GM21360 (cell line): Measurements from ENCODE around the gene SYNE2.

ENCODE experiments used
- ATAC-seq: cut with Tn5 transposase; IDR thresholded peaks from one replicate; pipeline ENCODE4 v1.9.1; 2021; ENCODE audit warnings: mild to moderate bottlenecking, moderate library complexity; ENCODE audit not compliant: unreplicated experiment

The SYNE2 gene

DNA sequence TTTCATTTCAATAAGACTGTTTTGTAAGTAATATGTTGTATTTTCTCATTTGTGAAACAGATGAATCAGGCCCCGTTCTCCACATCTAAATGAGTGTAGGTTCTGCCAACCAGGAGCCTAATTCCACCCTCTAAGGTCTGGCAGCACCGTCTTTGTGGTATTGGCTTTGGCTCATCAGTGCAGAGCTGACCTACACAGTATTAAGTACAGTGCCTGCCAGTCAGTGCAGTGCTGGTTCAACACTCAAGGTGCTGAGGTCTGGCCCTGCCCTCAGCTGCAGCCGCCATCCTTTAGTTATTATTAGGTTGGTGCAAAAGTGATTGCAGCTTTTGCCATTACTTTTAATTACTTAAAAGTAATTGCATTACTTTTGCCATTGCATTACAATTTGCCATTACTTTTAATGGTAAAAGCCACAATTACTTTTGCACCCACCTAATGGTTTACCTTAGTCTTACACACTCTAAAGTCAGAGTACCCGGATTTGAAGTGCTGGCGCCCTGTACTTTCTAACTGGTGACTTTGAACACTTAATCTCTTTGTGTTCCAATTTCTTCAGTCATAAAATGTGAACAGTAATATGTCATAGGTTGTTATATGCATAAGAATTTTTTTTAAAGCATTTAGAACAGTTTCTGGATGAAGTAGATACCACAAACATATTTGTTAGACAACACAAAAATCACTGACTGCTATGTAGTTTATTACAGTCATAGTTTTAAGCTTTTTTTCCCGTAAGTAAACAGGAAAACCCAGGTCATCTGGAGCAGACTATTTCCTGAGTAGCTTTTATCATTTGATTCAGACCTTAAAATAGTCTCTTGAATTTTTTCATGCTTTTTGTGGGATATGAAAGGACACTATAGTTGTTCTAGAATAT lies 99.5 kb downstream of the SYNE2 start:
- ATAC-seq, result no peak

DNA sequence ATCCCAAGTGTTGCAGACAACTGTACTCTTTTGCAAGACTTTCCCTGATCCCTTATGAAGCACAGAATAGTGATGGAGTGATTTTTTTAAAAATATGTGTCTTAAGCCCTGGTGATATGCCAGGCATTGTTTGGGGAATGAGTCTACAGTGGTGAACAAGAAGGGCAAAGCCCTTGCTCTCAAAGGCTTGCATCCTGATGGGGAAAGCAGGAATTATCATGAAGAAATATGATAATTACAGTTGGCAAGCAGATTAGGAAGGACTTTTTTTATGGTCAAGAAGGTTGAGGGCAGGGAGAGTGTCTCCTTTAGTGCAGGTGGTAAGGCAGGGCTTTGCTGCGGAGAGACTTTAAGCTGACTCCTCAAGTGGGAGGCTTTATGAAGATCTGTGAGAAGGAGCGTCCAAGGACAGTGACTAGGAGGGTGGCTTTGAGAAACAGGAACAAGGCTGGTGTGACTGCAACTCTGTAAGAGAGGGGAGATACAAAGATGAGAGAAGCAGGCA lies 100.2 kb downstream of the SYNE2 start:
- ATAC-seq, result no peak

DNA sequence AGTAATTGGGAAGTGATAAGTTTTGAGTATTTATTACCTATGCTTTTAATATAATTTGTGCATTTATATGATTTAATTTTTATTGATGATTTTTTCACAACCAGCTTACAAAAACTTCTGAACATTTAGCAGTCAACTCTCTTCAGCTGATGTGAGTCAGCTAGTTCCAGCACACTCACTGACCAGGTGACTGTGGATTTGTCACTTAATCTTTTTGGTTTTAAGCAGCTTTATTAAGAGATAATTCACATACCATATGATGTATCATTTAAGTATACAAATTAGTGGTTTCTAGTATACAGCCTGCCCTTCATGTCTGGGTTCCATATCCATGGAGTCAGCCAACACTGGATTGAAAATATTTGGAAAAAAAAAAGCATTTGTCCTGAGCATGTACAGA lies 103.5 kb downstream of the SYNE2 start:
- ATAC-seq, result no peak

DNA sequence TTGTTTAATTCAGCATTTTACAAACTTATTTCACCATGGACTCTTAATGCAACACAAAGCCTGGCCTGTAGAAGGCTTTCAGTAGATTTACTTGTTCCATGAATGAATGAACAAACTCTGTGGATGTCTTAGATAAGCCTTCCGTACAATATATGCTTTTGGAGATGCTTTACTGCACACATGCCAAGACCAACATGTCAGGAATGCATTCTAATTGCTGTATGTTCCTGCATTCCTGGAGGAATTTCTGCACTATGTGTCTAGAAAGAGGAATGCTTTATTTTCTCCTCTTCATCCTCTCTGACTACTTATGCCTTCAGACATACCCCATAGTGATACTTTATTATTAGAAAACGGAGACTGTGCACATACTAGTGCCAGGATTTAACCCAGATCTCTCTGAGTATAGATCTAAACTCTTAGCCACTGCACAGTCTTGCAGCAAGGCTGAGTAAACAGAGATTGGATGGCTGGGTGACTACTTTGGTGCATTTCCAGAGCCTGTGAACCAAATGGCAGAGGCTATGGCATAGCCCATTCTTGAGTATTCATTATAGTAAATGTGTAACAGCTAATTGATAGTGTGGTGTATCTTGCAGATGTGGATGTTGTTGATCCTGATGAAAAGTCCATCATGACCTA lies 108.2 kb downstream of the SYNE2 start:
- no peak for ATAC-seq

DNA sequence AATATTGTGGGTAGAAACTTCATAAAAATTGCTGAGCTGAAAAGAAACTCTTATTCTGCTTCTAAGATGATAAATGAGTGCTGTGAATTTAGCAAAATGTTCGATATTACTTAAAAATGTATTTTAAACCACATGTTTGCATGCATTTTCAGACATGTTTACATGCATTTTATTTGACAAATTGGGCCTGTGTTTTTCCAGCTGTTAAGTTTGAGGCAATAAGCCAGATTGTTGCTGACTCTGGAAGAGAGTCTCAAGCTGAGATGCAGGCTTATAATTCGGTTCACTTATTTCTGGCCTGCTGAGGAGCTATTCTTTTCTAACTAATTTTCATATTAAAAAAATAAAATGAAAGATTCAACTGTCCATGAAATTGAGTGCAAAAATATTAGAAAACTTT lies 110.1 kb downstream of the SYNE2 start:
- no peak for ATAC-seq

DNA sequence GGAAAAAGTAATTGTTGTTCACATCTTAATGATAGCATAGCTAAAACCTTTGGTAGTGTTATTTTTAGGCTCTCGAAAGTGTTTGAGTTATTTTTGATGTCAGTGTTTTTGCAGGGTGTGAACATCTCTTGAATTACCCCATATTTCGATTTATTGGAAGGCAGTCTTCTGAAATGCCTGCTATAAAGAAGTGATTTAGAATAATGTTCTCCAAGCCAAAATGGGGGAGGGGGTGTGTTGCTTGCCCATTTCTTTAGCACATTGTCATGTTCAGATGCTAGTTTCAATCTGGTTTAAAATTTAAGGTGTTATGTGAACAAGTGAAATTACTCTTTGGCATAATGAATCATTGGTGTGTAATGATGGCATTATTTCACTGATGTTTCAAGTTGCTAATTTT lies 110.6 kb downstream of the SYNE2 start:
- no peak for ATAC-seq

DNA sequence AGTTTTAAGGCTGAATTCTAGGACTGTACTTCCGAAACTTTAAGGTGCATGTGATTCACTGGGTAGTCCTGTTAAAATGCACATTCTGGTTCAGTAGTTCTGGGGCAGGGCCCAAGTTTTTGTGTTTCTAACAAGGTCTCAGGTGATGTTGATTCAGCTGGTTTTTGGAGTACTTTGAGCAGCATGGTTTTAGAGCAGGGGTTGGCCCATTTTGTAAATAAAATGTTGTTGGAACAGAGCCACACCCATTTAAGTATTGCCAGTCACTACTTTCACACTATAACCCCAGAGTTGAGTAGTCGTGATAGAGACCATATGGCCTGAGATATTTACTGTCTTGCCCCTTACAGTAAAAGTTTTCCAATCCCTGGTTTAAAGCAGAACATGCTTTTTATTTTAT lies 111.3 kb downstream of the SYNE2 start:
- ATAC-seq, result no peak

DNA sequence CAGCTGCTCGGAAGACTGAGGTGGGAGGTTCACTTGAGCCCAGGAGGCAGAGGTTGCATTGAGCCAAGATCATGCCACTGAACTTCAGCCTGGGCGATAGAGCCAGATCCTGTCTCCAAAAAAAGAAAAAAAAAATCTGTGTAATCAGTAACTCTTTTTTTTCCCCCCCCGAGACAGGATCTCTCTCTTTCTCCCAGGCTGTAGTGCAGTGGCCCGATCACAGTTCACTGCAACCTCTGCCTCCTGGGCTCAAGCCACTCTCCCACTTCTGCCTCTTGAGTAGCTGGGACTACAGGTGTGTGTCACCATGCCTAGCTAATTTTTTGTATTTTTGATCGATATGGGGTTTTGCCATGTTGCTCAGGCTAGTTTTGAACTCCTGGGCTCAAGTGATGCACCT lies 113.6 kb downstream of the SYNE2 start:
- ATAC-seq, result no peak

DNA sequence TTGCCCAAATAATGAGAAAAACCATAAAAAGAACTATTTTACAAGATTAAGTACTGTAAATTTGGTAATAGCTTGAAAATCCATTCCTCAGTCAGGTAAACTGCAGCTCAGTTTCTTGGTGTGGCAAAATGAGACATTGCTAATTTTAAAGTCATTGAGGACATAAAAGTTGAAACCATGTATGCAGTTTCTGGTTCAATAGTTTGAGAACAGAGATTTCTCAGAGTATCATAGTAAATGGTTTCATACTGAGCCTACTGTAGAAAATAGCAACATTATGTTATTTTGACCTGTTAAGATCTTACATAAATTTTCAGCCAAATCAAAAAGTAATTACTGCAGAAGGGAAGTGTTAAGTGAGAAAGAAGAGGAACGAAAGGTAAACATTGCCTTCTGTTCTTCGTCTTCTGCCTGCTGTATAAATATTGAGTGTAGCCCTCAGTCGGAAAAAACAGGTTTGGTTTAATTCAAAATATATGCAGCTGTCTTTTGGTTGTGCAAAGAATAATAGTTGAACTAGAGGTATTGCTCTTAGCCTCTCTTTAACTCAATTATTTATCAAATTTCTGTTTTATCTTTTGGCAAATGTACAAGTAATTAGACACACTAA lies 119.6 kb downstream of the SYNE2 start:
- no peak for ATAC-seq

DNA sequence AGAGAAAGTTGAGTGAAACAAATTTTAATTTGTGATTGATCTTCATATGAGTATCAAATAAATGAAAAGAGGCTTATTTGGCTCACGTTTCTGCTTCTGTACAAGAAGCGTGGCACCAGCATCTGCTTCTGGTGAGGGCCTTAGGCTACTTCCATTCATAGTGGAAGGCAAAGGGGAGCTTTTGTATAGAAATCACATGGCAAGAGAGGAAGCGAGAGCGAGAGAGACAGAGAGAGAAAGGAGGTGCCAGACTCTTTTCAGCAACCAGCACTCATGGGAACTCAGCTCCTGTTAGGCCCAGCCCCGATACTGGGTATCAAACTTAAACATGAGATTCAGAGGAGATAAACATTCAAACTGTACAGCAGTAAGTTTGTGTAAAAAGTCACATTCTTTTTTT lies 121.4 kb downstream of the SYNE2 start:
- ATAC-seq, result no peak

DNA sequence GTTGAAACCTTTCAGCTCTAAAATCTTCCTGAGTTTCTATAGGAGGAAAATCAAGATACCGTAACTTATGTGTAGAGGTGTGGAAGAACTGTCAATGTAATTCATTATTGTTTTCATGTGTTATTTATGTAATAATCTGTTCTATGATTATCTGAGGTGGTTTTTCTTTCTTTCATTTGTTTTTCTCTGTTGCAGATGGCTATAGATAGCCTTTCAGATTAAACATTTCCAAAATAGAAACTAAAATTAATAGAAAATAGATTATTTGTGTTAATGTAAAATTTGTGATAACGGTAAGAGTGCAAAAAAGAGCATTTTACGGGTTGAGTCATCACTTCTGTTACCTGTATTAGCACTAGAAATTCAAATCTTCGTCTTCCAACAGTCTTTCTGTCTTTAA lies 128.8 kb downstream of the SYNE2 start:
- ATAC-seq, result no peak

DNA sequence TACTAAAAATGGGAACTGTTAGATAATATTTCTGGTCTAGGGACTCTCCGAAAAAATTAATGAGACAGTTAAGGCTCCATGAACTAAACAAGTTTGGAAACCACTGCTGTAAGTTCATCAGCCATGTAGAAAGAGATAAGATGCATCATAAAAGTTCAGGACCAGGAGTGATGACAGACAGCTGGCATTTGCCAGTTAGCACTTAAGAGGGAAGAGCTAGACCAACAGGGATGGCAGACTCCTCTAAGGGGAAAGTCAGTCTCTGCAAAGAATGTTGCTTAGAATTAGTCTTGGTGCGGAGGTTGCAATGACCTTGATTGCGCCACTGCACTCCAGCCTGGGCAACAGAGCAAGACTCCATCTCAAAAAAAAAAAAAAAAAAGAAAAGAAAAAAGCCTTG lies 129.4 kb downstream of the SYNE2 start:
- no peak for ATAC-seq

DNA sequence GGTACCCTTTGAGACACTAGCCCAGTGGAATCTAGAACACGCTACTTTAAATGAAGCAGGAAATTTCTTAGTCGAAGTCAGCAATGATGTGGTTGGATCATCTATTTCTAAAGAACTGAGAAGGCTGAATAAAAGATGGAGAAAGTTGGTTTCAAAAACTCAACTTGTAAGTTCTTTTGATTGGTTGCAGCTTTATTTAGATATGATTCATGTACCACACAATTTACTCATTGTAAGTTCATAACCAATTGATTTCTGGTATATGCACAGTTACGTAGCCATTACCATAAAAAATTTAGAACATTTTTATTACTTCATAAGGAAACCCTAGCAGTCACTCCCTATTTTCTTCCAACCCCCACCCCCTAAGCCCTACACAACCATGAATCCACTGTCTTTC lies 129.8 kb downstream of the SYNE2 start:
- ATAC-seq, result no peak

DNA sequence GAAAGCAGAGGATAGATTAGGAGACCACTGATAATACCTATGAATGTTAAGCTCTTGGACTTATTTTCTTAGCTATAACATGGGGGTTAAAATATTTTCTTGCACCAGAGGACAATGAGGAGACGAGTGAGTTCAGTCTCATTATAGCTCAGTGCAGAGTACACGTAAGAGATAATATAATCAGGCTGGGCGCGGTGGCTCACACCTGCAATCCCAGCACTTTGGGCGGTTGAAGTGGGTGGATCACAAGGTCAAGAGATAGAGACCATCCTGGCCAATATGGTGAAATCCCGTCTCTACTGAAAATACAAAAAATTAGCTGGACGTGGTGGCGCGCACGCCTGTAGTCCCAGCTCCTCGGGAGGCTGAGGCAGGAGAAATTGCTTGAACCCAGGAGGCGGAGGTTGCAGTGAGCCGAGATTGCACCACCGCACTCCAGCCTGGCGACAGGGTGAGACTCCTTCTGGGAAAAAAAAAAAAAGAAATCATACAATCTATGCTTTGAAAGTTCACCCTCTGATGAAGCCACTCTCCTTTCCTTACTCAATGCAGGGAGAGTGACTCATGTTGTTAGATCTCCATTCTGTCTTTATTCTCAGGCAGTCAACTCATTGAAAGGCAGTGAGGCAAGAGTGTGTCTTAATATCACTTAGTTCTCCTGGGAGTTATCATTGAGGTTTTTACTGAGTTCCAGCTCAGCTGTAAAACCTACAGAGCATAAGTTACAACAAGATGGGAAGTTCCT lies 134.2 kb downstream of the SYNE2 start:
- no peak for ATAC-seq

DNA sequence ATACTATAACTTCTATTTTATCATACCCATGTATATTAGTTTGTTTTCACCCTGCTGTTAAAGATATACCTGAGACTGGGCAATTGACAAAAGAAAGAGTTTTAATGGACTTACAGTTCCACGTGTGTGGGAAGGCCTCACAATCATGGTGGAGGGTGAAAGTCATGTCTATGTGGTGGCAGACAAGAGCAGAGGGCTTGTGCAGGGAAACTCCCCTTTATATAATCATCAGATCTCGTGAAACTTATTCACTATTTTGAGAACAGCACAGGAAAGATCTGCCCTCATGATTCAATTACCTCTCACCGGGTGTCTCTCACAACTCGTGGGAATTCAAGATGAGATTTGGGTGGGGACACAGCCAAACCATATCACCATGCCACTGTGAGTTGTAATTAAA lies 135.8 kb downstream of the SYNE2 start:
- ATAC-seq, result no peak

DNA sequence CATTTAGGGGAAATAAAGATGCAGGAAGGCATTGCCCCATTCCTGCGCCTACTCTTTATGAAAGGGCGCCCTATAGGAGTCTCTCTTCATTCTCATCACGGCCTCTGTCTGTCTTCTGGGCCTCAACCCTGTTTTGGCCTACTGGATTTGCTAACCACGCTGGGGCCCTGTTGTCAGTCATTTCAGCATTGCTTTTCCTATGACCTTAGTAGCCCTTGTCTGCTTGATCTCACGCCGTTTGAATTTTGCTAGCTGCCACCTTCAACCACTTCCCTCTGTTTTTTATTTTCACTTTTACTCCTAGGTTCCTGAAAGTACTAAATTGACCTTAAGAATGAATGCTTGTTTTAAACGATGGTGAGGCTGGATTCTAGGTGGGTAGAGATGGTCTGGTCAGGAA lies 139.0 kb downstream of the SYNE2 start:
- ATAC-seq, result no peak

DNA sequence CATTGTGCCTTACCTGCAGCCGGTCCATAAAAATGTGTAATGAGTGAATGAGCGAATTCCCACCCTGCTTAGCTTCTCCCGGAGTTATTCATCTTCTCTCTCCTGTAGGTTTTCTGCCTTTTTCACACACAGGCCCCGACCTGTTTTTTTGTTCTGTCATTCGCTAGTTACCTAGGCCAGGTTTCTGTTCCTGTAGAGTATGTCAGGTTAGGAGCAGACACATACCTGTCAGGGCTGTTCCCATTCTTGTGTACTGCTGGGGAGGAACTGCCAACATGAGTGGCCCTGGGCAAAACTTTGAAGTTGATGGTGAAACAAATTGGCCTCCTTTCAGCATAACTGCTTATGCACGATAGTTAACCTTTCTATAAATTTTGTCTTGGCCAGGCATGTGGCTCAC lies 140.1 kb downstream of the SYNE2 start:
- no peak for ATAC-seq

DNA sequence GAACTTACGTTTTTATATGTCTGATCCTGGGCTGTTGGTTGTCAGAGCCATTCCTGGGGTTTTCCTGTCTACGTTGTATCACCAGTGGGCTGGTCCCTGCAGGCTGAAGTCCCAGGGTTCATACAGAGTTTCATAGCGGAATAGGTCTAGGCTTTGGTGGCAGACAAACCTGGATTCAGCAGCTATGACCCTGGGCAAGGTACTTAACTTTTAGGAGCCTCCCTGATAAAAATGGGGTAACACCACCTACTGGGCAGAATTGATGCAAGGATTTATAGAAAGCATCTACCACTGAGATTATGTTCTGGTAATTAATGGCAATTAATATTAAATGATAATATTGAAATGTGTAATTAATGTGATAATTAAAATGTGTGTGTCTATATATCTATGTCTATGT lies 141.2 kb downstream of the SYNE2 start:
- ATAC-seq, result no peak

DNA sequence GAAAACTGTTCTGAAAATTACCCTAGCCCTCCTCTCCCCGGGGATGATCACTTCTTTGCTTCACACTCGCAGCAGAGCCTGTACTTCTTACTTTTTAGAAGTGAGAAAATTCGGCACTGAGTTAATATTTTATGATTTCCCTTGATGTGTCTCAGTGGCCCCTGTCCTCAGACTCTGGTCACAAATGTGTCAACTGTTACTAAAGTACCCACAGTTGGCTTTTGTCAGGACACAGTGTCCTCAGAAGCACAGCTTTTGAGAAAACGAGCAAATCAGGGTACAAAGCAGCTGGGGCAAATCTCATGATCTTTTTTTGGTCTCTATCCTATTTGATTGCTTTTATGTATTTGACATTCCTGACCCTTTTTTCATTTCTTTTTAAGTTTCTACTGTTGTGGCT lies 142.5 kb downstream of the SYNE2 start:
- ATAC-seq, result no peak

DNA sequence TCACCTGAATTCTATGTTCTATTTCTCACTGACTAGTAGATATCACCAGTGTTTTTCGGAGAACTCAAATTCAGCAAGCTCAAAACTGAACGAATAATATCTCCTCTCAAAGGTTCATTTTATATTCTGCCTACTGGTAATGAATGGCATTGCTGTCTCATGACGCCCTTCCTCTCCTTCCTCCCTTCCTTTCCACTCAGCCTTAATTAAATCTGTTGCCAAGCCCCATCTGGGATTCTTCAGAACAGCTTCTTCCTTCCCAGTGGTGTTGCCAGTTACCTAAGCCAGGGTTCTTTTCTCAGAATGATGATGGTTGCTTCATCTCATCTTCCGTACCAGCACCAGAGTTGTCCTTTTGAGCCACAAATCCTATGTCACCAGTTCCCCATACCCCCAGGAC lies 143.2 kb downstream of the SYNE2 start:
- ATAC-seq, result no peak

DNA sequence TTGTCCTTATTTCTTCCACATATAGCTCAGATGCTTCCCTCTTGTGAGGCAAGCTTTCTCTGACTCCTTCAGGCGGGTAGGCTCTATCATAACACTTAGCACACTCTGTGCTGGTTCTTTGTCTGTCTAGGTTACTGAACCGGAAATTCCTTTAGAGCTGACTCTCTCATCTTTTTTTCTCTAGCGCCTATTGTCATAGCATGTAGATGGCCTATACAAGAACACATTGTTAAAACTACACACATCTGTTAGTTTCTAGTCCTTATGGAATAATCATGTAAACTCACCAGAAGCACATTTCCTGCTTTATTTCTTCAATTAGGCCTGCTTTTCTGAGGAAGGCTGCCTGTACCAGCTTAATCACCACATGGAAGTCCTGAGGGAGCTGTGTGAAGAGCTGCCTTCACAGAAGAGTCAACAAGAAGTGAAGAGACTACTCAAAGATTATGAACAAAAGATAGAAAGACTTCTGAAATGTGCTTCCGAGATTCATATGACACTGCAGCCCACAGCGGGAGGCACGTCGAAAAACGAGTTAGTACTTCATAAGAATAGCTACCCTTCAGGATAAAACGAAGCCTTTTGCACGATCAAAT lies 143.9 kb downstream of the SYNE2 start:
- ATAC-seq, result no peak
